Testis (tissue), 3 donors: ENCODE measurements around the gene DPF3. TPM values are rescaled to one million over a fixed set of nuclear protein-coding genes. Genes with fewer than 3 reads are reported as not detected.

ENCODE experiments used
- DNase-seq: peaks from one replicate; pipeline ENCODE4 v3.0.0-alpha.2; 2019
- H3K27ac ChIP-seq, 2 donors: fragments of 200-600 bp; sonication (generic); one replicate each; pipeline ENCODE4 v1.5.1; 2019
- H3K27me3 ChIP-seq: fragments of 200-600 bp; sonication (generic); one replicate; pipeline ENCODE4 v1.5.1; 2019
- H3K36me3 ChIP-seq: fragments of 200-600 bp; sonication (generic); one replicate; pipeline ENCODE4 v1.5.1; 2017; ENCODE audit warnings: low read depth; ENCODE audit errors: missing control alignments
- H3K4me1 ChIP-seq: fragments of 200-600 bp; sonication (generic); one replicate; pipeline ENCODE4 v1.5.1; 2019
- H3K4me3 ChIP-seq, 2 donors: fragments of 200-600 bp; sonication (generic); one replicate each; pipeline ENCODE4 v1.5.1; 2017 to 2019
- H3K9me3 ChIP-seq: fragments of 200-600 bp; sonication (generic); one replicate; pipeline ENCODE4 v1.5.1; 2017
- POLR2A ChIP-seq: fragments of 450-650 bp; IDR thresholded peaks from one replicate; pipeline ENCODE4 v1.6.1; 2017; ENCODE audit warnings: antibody characterized with exemption, mild to moderate bottlenecking, moderate library complexity
- WGBS, 2 donors: methylation state at CpG; one replicate each; pipeline ENCODE4 v1.1.5; 2018; 5-methylcytosine and 5-hydroxymethylcytosine counted together
- intact Hi-C: fragments of 100-400 bp; cut with DNase I; formaldehyde crosslinking; loops from one replicate; pipeline ENCODE4 v1.15.1; 2023; ENCODE audit warnings: low total_unique reads
- polyA plus RNA-seq: library from polyadenylated mRNA; stranded (reverse); fragments of 350-450 nt; fragmentation: Illumina TruSeq; extraction: RNeasy Lipid Tissue Mini Kit (QIAGEN cat#74804); gene quantifications from one replicate; pipeline ENCODE4 v1.2.3, GENCODE V29; 2014; ENCODE audit warnings: low read depth, low replicate concordance; ENCODE audit not compliant: insufficient read depth
- total RNA-seq, 2 donors: library from RNA; depleted of rRNA; stranded (reverse); fragments of >200 nt; gene quantifications; one replicate each; pipeline ENCODE4 v1.2.3, GENCODE V29; 2016
- TF ChIP-seq, protein P1 (sequence below), 3 experiments: fragments of 450-650 bp in 2 of 3; fragments of 200-600 bp in 1 of 3; sonication (generic) in 1 of 3; IDR thresholded peaks; one replicate each; pipeline ENCODE4 v1.5.1; 2016 to 2019; ENCODE audit warnings: antibody characterized with exemption in 3 of 3, mild to moderate bottlenecking in 2 of 3, moderate library complexity in 1 of 3

The DPF3 gene
- total and polyA plus RNA-seq, 3 donors from 2014 or later: 14.6 to 41.6 (median 26.4) TPM

DNA sequence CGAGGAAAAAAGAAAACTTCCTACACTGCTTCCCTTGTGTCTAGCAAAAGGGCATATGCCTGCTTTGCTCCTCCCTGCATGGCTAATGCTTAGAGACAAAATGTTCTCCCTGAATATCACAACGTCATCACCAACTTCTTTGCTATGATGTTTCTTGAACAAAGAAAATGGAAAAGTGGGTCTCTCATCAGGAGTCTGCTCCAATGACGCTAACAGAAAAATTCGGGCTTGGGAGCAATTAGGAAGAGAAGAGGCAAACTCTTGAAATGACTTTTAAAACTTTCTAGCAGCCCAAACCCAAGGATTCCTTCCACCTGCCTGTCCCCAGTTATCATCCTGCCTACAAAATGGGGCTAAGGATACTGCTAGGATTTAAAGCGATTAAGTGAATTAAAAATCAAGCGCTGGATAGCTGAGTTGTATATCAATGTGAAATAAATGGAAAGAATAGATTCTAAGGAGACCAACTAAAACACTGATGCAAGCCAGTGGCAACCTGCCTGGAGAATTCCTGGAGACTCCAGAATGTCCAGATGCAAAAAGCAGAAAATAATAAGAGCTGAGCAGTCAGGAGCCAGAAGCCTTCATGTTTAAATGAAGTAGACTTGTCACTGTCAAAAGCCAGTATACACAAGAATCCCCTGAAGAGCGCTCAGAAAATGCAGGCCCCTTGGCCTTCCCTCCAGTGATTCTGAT is 183.8 kb downstream of the DPF3 start:
- H3K27me3 ChIP-seq: no peaks in the 10 kb centered on the region
- peak overlapping the region in 1 of 2 donors; percentile 8 for H3K27ac ChIP-seq
- peak; percentile 51 for DNase-seq
- no peaks in the 10 kb centered on the region for H3K9me3 ChIP-seq
- H3K4me1 ChIP-seq: peaks cover 7% of the 10 kb centered on the region
- intact Hi-C loops: no loop called here
- WGBS, 2 donors: 61 to 73% methylated on average over 7 of the region's 7 CpGs
- H3K4me3 ChIP-seq: no peak overlapping the region
- TF ChIP-seq, protein P1, sequence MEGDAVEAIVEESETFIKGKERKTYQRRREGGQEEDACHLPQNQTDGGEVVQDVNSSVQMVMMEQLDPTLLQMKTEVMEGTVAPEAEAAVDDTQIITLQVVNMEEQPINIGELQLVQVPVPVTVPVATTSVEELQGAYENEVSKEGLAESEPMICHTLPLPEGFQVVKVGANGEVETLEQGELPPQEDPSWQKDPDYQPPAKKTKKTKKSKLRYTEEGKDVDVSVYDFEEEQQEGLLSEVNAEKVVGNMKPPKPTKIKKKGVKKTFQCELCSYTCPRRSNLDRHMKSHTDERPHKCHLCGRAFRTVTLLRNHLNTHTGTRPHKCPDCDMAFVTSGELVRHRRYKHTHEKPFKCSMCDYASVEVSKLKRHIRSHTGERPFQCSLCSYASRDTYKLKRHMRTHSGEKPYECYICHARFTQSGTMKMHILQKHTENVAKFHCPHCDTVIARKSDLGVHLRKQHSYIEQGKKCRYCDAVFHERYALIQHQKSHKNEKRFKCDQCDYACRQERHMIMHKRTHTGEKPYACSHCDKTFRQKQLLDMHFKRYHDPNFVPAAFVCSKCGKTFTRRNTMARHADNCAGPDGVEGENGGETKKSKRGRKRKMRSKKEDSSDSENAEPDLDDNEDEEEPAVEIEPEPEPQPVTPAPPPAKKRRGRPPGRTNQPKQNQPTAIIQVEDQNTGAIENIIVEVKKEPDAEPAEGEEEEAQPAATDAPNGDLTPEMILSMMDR (IDR thresholded peaks at IDR 0.05): no peak
- no peak for TF ChIP-seq POLR2A
- H3K36me3 ChIP-seq: no peaks in the 10 kb centered on the region

DNA sequence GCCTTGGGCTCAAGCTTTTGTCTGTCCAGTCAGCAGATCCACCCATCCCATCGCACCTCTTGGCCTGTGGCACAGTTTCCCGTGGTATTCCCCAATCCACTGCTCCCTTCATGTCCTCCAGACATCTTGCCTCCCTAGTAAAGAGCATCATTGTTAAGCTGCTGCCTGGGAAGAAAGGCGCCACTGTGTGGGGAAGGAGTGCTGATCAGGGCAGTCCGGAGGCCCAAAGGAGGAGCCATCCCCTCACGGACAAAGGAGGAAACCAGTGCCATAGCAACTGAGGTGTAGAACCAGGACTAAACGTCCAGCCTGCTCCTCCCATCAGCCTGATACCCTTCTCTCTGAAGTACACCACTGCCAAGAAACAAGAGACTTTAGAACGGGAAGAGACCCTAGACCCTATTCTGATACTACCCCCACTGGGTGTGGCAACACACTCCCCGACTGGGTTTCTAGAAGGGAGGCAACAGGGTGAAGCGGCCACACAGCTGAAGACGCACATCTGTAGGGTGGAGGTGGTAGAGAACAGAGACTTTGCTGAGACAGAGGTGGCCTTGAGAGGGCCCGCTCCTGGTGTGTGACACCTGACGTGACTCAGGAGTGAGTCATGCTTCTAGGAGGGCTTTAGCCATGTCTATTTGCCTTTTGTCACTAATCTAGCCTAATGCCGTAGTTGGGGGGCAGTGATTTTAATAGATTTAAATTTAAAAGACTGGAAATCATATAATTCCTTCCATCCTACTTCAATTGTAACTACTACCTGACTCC is 185.0 kb downstream of the DPF3 start:
- intact Hi-C loops: no loop called here
- TF ChIP-seq, protein P1 (IDR thresholded peaks at IDR 0.05): no peak
- TF ChIP-seq POLR2A: no peak
- H3K27me3 ChIP-seq: no peaks in the 10 kb centered on the region
- no peak overlapping the region for H3K27ac ChIP-seq
- H3K4me3 ChIP-seq: no peak overlapping the region
- no peaks in the 10 kb centered on the region for H3K4me1 ChIP-seq
- peak; percentile 52 for DNase-seq
- no peaks in the 10 kb centered on the region for H3K36me3 ChIP-seq
- H3K9me3 ChIP-seq: no peaks in the 10 kb centered on the region
- 71 to 81% methylated on average over 12 to 13 of the region's 13 CpGs for WGBS, 2 donors

DNA sequence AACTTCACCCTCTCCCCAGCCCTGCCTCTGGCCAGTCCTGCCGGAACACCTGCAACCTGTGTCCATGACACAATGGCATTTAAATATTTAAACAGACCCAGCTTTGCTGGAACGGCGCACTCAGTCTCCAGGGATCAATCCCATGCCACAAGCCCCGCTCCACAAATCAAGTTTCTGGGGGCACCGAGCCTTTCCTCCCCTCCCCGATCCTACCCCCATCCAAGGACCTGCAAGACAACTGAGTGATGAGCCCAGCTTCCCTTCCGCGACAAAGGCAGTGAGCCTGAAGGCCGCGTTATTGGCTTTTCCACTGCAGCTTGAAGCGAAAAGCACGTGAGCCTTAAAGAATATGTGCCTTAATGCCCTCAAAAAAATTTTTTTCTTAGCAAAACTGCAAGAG is 185.7 kb downstream of the DPF3 start:
- 93 to 95% methylated on average over 12 of the region's 12 CpGs for WGBS, 2 donors

DNA sequence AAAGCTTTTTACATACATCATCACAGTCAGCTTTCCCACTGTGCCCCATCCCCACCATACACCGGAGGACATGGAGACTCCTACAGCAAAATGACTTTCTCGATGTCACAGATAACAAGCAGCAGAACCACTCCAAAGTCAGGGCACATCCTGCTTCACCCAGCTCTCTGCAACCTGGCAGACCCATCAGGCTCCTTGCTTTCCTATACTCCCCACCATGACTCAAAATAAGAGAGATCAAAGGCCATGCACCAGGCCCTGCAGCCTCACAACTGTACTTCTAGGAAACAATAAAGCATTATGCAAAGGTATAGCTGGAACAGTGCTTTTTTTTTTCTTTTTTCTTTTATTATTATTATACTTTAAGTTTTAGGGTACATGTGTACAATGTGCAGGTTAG is 187.4 kb downstream of the DPF3 start:
- H3K36me3 ChIP-seq: no peaks in the 10 kb centered on the region
- TF ChIP-seq, protein P1 (IDR thresholded peaks at IDR 0.05): no peak
- no peak for TF ChIP-seq POLR2A
- no peak for DNase-seq
- no peak overlapping the region for H3K4me3 ChIP-seq
- WGBS, 2 donors: 91 to 94% methylated on average over 2 of the region's 2 CpGs
- peaks cover under 1% of the 10 kb centered on the region for H3K4me1 ChIP-seq
- H3K27me3 ChIP-seq: no peaks in the 10 kb centered on the region
- H3K9me3 ChIP-seq: no peaks in the 10 kb centered on the region
- no peak overlapping the region for H3K27ac ChIP-seq
- intact Hi-C loops: no loop called here

More for the DNA sequence above, 185.7 kb downstream of the DPF3 start:
- Histone ChIP-seq H3K9me3 (no peaks in the 10 kb centered on the region), H3K4me3 (no peak overlapping the region), H3K4me1 (no peaks in the 10 kb centered on the region), H3K36me3 (no peaks in the 10 kb centered on the region), H3K27ac (no peak overlapping the region), H3K27me3 (no peaks in the 10 kb centered on the region)
- intact Hi-C loops: no loop called here
- TF ChIP-seq POLR2A: no peak
- TF ChIP-seq, protein P1 (IDR thresholded peaks at IDR 0.05): no peak
- no peak for DNase-seq
